Activated CD4-positive, alpha-beta memory T cell treated with anti-CD3 and anti-CD28 coated beads for 36 hours (primary cell): ENCODE results near the gene DUXA. TPM values are rescaled to one million over a fixed set of nuclear protein-coding genes. Genes with fewer than 3 reads are reported as not detected.
"Not testable (repeated sequence)": the region's sequence is repeated elsewhere in the genome, so short reads cannot be mapped to it uniquely, and the experiment has no call there.

Experiments
- CTCF ChIA-PET: fragments of 350-600 bp; sonication (Branson Sonifier 250); formaldehyde crosslinking; loops from one replicate; lab custom pipeline; 2021; ENCODE audit warnings: antibody characterized with exemption, inconsistent platforms; lab: Charles Lee
- POLR2A ChIA-PET: fragments of 350-600 bp; sonication (Branson Sonifier 250); formaldehyde crosslinking; loops from one replicate; lab custom pipeline; 2021; ENCODE audit warnings: antibody characterized with exemption; lab: Charles Lee
- DNase-seq: peaks from one replicate; pipeline ENCODE4 v3.0.0-alpha.2; 2020
- H3K27ac Mint-ChIP-seq: one replicate; pipeline ENCODE4 v1.8.0; 2021; ENCODE audit warnings: mixed read lengths
- H3K27me3 Mint-ChIP-seq: one replicate; pipeline ENCODE4 v1.8.0; 2021; ENCODE audit warnings: mixed read lengths
- H3K36me3 Mint-ChIP-seq: one replicate; pipeline ENCODE4 v1.8.0; 2021; ENCODE audit warnings: mixed read lengths
- H3K4me1 Mint-ChIP-seq: one replicate; pipeline ENCODE4 v1.8.0; 2021; ENCODE audit warnings: low read depth, mixed read lengths
- H3K4me3 Mint-ChIP-seq: one replicate; pipeline ENCODE4 v1.8.0; 2021; ENCODE audit warnings: mild to moderate bottlenecking, mixed read lengths
- H3K9me3 Mint-ChIP-seq: one replicate; pipeline ENCODE4 v1.8.0; 2021; ENCODE audit warnings: mixed read lengths
- intact Hi-C: fragments of 100-400 bp; cut with micrococcal nuclease; formaldehyde crosslinking; loops from one replicate; pipeline ENCODE4 v1.15.1; 2023
- total RNA-seq, 2 experiments: library from RNA; stranded (reverse); gene quantifications; one replicate each; pipeline ENCODE4 v1.2.3, GENCODE V29; 2021

DUXA gene
- total RNA-seq, 2 experiments from 2014 or later, result not detected

DNA sequence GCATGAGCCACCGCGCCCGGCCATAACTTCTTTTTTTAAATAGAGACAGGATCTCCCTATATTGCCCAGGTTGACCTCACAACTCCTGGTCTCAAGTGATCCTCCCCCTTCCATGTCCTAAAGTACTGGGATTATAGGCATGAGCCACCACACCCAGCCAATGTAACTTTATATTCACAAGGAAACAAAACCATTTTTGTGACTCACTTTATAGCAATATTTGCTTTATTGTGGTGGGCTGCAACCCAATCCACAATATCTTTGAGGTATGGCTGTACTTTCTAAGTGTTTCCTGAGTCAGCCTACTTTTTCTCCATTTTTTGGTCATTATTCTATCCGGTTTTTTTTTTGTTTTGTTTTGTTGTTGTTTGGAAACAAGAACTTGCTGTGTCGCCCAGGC is 14.4 kb downstream of the DUXA start:
- POLR2A ChIA-PET, result no interaction called here
- Mint-ChIP-seq H3K27ac (no peak overlapping the region), H3K4me3 (no peak overlapping the region), H3K36me3 (peaks cover 4% of the 10 kb centered on the region), H3K27me3 (no peaks in the 10 kb centered on the region), H3K9me3 (peaks cover 24% of the 10 kb centered on the region), H3K4me1 (no peaks in the 10 kb centered on the region)
- CTCF ChIA-PET, result no interaction called here
- DNase-seq, result no peak
- intact Hi-C loops, result no loop called here

DNA sequence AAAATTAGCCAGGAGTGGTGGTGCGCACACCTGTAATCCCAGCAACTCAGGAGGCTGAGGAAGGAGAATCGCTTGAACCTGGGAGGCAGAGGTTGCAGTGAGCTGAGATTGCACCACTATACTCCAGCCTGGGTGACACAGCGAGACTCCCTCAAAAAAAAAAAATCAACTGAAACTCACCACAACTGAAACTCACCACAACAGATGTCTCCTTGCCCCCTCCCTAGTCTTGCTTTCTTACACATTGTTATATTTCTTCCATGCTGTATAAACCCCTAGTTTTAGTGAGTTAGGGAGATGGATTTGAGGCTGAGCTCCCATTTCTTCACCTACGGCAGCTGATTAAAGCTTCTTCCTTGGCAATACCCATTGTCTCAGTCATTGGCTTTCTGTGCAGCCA is 25.6 kb downstream of the DUXA start:
- no peak for DNase-seq
- no peaks in the 10 kb centered on the region for H3K27me3 Mint-ChIP-seq
- POLR2A ChIA-PET, result no interaction called here
- CTCF ChIA-PET, result no interaction called here
- intact Hi-C loops, result no loop called here
- H3K4me3 Mint-ChIP-seq, result no peak overlapping the region
- peaks cover 7% of the 10 kb centered on the region for H3K36me3 Mint-ChIP-seq
- no peaks in the 10 kb centered on the region for H3K4me1 Mint-ChIP-seq
- H3K27ac Mint-ChIP-seq, result no peak overlapping the region
- H3K9me3 Mint-ChIP-seq, result peaks cover 35% of the 10 kb centered on the region

DNA sequence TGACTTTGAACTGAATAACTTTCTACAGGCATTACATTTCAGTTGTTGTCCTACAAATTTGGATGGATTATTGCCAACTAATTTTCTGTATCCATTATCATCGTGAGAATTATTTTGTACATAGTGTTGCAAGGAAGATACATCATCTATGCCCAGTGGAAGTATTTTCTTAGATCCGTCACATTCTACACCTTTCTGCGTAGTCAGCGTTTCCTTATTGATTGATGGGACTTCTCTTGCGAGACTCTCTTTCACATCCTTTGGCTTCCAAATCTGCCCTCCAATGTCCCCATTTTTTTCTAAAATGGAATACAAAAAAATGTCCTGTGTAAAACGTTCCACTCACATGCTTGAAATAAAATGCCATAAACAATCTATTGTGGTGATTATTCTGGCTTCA is 31.5 kb downstream of the DUXA start:
- POLR2A ChIA-PET, result no interaction called here
- Mint-ChIP-seq H3K27ac (no peak overlapping the region), H3K4me3 (no peak overlapping the region), H3K4me1 (no peaks in the 10 kb centered on the region), H3K9me3 (peaks cover 36% of the 10 kb centered on the region), H3K27me3 (no peaks in the 10 kb centered on the region), H3K36me3 (peaks cover 10% of the 10 kb centered on the region)
- intact Hi-C loops, result no loop called here
- CTCF ChIA-PET, result no interaction called here
- no peak for DNase-seq

DNA sequence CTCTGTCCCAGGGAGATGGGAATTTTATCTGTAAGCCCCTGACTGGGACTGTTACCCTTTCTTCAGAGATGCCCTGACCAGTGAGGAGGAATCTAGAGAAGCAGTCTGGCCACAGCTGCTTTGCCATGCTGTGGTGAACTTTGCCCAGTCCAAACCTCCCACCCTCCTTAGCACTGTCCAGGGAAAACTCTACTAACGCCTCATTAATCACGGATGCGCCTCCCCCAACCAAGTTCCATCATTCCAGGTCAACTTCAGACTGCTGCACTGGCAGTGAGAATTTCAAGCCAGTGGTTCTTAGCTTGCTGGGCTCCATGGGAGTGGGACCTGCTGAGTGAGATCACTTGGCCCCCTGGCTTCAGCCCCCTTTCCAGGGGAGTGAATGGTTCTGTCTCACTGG is 39.9 kb downstream of the DUXA start:
- intact Hi-C loops, H3K4me1 Mint-ChIP-seq, H3K27ac Mint-ChIP-seq, H3K36me3 Mint-ChIP-seq, CTCF ChIA-PET, DNase-seq, H3K4me3 Mint-ChIP-seq, POLR2A ChIA-PET, H3K27me3 Mint-ChIP-seq: not testable (repeated sequence)
- peaks cover 23% of the 10 kb centered on the region for H3K9me3 Mint-ChIP-seq

DNA sequence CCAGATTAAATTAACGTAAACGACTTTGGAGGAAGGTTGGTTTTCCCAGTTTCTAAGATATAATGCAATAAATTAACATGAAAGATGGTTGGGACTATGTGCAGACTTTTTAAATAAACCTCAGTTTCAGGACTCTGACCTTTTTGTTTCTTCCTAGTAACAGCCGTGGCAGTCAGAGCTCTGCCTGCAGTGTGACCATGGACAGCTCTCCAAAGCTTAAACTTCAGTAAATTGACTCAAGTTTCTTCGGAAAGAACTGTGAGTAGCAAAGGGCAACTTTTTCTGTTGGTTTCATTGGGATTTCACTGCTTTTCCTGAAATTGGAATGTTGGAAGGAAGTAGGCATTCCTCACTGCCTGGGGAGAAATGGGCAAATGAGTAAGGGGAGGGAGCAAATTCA is 43.4 kb downstream of the DUXA start:
- ChIA-PET POLR2A (no interaction called here), CTCF (no interaction called here)
- no peaks in the 10 kb centered on the region for H3K27me3 Mint-ChIP-seq
- DNase-seq, result no peak
- intact Hi-C loops, result no loop called here
- H3K4me1 Mint-ChIP-seq, result no peaks in the 10 kb centered on the region
- no peak overlapping the region for H3K27ac Mint-ChIP-seq
- no peak overlapping the region for H3K4me3 Mint-ChIP-seq
- H3K36me3 Mint-ChIP-seq, result no peaks in the 10 kb centered on the region
- H3K9me3 Mint-ChIP-seq, result peaks cover 16% of the 10 kb centered on the region

DNA sequence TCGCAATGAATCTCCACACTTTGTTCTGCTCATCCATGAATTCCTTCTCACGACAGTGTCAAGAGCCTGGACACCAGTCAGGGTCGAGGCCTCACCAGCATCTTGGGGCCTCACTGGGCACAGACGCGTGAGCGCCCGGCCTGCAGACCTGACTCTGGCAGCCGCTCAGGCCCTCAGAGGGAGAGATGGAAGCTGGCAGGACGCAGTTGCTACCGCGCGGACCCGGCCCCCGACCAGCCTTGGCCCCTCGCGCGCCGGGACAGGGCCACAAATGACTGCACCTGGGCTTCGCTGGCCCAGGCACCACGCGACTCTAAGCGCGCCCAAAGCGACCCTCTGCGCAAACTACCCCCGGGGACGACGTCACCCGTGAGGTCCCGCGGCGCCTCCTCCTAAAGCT is 48.4 kb downstream of the DUXA start:
- Mint-ChIP-seq H3K9me3 (peaks cover 31% of the 10 kb centered on the region), H3K4me1 (no peaks in the 10 kb centered on the region), H3K27me3 (no peaks in the 10 kb centered on the region), H3K27ac (no peak overlapping the region), H3K36me3 (peaks cover 6% of the 10 kb centered on the region), H3K4me3 (no peak overlapping the region)
- DNase-seq, result no peak
- ChIA-PET CTCF (no interaction called here), POLR2A (no interaction called here)
- intact Hi-C loops, result no loop called here

DNA sequence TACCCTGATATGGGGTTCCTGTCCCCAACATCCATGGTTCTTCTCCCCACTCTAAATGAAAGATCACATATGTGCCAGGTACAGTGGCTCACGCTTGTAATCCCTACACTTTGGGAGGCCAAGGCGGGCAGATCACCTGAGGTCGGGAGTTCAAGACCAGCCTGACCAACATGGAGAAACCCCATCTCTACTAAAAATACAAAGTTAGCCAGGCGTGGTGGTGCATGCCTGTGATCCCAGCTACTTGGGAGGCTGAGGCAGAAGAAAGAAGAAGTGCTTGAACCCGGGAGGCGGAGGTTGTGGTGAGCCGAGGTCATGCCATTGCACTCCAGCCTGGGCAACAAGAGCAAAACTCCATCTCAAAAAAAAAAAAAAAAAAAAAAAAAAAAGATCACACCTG is 53.8 kb downstream of the DUXA start:
- CTCF ChIA-PET, result not testable (repeated sequence)

DNA sequence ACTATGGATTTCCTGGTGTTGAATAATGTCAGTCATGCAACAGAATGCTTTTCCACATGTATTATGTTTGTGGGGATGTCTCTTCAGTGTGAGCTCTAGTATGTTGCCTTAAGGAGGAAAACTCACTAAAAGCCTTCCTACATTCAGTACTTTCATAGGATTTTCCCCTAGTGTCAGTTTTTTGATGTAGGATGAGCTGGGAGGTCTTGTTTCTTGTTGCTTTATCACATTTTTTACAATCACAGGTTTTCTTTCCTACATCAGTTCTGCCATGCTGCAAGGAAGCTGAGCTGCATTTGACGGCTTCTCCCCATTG is 56.0 kb downstream of the DUXA start:
- no peak for DNase-seq
- peaks cover 53% of the 10 kb centered on the region for H3K9me3 Mint-ChIP-seq
- ChIA-PET CTCF (no interaction called here), POLR2A (no interaction called here)
- no peaks in the 10 kb centered on the region for H3K4me1 Mint-ChIP-seq
- no peak overlapping the region for H3K4me3 Mint-ChIP-seq
- no peak overlapping the region for H3K27ac Mint-ChIP-seq
- peaks cover 19% of the 10 kb centered on the region for H3K36me3 Mint-ChIP-seq
- H3K27me3 Mint-ChIP-seq, result peaks cover 2% of the 10 kb centered on the region
- intact Hi-C loops, result no loop called here

More for the DNA sequence above, 53.8 kb downstream of the DUXA start:
- intact Hi-C loops, H3K4me1 Mint-ChIP-seq, H3K27me3 Mint-ChIP-seq, H3K4me3 Mint-ChIP-seq, DNase-seq, POLR2A ChIA-PET, H3K27ac Mint-ChIP-seq: not testable (repeated sequence)
- peaks cover 58% of the 10 kb centered on the region for H3K9me3 Mint-ChIP-seq
- peaks cover 17% of the 10 kb centered on the region for H3K36me3 Mint-ChIP-seq

DNA sequence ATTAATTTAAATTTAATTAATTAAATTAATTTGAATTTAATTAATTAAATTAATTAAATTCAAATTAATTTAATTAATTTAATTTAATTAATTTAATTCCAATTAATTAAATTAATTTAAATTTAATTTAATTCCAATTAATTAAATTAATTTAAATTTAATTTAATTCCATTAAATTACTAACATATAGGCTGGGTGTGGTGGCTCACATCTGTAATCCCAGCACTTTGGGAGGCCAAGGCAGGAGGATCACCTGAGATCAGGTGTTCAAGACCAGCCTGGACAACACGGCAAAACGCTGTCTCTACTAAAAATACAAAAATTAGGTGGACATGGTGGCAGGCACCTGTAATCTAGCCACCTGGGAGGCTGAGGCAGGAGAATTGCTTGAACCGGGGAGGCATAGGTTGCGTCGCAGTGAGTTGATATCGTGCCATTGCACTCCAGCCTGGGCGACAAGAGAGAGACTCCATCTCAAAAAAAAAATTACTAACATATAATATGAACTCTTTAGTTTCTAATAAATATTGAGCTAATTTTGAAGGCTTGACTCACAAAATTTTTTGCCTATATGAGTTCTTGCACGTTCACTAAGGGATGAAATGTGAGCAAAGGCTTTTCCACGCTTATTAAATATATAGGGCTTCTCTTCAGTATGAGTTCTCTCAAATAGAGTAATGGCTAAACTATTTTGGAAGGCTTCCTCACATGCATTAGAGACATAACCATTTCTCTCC is 56.5 kb downstream of the DUXA start:
- H3K4me1 Mint-ChIP-seq, result no peaks in the 10 kb centered on the region
- POLR2A ChIA-PET, result no interaction called here
- no peak overlapping the region for H3K4me3 Mint-ChIP-seq
- CTCF ChIA-PET, result no interaction called here
- H3K27ac Mint-ChIP-seq, result no peak overlapping the region
- H3K27me3 Mint-ChIP-seq, result peaks cover 2% of the 10 kb centered on the region
- peaks cover 50% of the 10 kb centered on the region for H3K9me3 Mint-ChIP-seq
- DNase-seq, result no peak
- intact Hi-C loops, result no loop called here
- H3K36me3 Mint-ChIP-seq, result peaks cover 19% of the 10 kb centered on the region

DNA sequence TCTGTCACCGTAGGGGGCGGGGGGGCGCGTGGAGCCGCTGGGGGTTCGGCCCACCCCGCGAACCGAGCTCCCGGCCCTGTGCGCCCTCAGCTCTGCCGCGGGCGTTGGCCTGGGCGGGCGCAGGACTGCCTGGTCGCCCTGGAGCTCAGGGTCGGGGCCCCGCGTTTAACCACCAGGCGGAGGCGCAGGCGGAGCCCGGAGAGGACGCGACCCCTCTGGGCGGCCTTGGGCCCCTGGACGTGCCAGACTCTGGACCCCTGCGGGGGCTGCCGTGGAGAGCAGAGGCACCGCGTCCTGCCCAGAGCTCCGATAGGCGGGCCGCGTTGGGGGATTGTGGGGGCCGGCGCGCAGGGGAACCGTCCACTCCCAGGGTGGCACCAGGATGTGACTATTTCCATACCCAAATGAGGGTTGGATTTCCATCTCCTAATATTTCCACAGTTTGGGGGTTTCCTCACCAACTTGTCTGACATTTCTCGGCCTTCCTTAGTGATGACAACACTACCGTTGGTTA is 60.5 kb downstream of the DUXA start:
- no peak overlapping the region for H3K27ac Mint-ChIP-seq
- ChIA-PET CTCF (no interaction called here), POLR2A (no interaction called here)
- DNase-seq, result no peak
- peaks cover 8% of the 10 kb centered on the region for H3K36me3 Mint-ChIP-seq
- no peaks in the 10 kb centered on the region for H3K4me1 Mint-ChIP-seq
- peaks cover 2% of the 10 kb centered on the region for H3K27me3 Mint-ChIP-seq
- H3K4me3 Mint-ChIP-seq, result no peak overlapping the region
- H3K9me3 Mint-ChIP-seq, result peaks cover 23% of the 10 kb centered on the region
- intact Hi-C loops, result loop anchor here (10.0 kb wide), 1 partner anchor 298 kb away; no protein-coding TSS in a partner anchor

DNA sequence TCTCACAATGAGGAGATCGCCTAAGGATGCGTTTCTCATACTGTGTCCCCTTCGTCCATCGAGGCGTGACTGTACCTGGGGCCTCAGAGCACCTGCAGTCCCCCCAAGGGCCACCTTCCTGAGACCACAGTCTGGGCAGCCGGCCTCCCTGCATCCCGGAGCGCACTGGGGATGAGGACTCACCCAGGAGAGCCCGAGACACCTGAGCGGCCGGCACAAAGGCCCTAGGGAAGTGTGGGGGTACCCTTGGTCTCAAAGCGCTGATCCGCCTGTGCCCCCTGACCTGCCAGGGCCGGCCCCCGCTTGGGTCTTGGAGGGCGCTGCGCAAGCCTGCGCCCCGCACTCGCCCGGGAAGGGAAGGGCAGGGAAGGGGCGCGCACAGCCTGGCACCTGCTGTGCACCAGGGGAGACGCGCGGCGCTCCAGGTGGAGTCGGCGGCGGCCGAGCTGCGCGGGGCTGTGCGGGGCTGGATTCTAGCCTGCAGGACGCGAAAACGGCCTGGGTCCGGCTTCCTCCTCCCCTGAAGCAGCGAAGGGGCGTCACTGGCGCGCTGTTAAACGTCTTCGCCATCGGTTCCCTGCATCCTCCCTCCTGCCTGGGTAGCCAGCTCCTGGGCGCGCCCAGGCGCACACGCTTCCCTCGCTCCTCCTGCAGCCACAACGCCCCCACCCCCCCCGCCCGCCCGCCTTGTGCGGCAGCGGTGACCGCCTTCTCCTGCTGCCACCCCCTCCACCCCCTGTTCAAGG is 61.1 kb downstream of the DUXA start:
- ChIA-PET POLR2A (no interaction called here), CTCF (interaction anchor here (1.1 kb wide), 1 partner anchor 1050 kb away, joined by 3 read pairs; no protein-coding TSS in a partner anchor)
- intact Hi-C loops, result loop anchor here (10.0 kb wide), 1 partner anchor 299 kb away; no protein-coding TSS in a partner anchor
- Mint-ChIP-seq H3K36me3 (peaks cover 5% of the 10 kb centered on the region), H3K4me3 (no peak overlapping the region), H3K4me1 (no peaks in the 10 kb centered on the region), H3K27me3 (peaks cover 2% of the 10 kb centered on the region), H3K9me3 (peaks cover 17% of the 10 kb centered on the region), H3K27ac (no peak overlapping the region)
- DNase-seq, result no peak
